Cardiac fibroblast (primary cell): ENCODE data around the gene GID8.

ENCODE experiments used
- DNase-seq, 2 donors: peaks; one replicate each; pipeline versions ENCODE4 v3.0.0 to v3.0.0-alpha.2; 2010; ENCODE audit warnings: low read depth in 2 of 2
- H3K4me3 ChIP-seq, 2 donors: replicated peaks in 1 of 2; 1 replicate in 1 of 2; 2 replicates in 1 of 2; pipeline ENCODE4 v1.5.1; 2011; ENCODE audit warnings: low read depth in 2 of 2, low read length in 2 of 2, mild to moderate bottlenecking in 2 of 2, moderate library complexity in 1 of 2
- CTCF ChIP-seq: IDR thresholded peaks from one replicate; pipeline ENCODE4 v1.5.1; 2011; ENCODE audit warnings: low read depth, mild to moderate bottlenecking, low read length, inconsistent platforms

GID8 gene

GRCh38 chr20:62942456-62942855 is 4.5 kb downstream of the GID8 start:
- H3K4me3 ChIP-seq, result no peak overlapping the region
- no peak for TF ChIP-seq CTCF

GRCh38 chr20:62943396-62943795 is 5.4 kb downstream of the GID8 start:
- H3K4me3 ChIP-seq, result no peak overlapping the region
- TF ChIP-seq CTCF, result no peak
- DNase-seq, result no peak

More at GRCh38 chr20:62942456-62942855, 4.5 kb downstream of the GID8 start:
- DNase-seq, result no peak

GRCh38 chr20:62944184-62944583 is 6.2 kb downstream of the GID8 start:
- no peak for DNase-seq
- no peak for TF ChIP-seq CTCF
- no peak overlapping the region for H3K4me3 ChIP-seq

GRCh38 chr20:62944746-62945145 is 6.8 kb downstream of the GID8 start:
- TF ChIP-seq CTCF, result no peak

GRCh38 chr20:62945771-62946339 is 7.9 kb downstream of the GID8 start:
- no peak for DNase-seq
- no peak overlapping the region for H3K4me3 ChIP-seq
- no peak for TF ChIP-seq CTCF

More at GRCh38 chr20:62944746-62945145, 6.8 kb downstream of the GID8 start:
- no peak for DNase-seq
- no peak overlapping the region for H3K4me3 ChIP-seq

DNA sequence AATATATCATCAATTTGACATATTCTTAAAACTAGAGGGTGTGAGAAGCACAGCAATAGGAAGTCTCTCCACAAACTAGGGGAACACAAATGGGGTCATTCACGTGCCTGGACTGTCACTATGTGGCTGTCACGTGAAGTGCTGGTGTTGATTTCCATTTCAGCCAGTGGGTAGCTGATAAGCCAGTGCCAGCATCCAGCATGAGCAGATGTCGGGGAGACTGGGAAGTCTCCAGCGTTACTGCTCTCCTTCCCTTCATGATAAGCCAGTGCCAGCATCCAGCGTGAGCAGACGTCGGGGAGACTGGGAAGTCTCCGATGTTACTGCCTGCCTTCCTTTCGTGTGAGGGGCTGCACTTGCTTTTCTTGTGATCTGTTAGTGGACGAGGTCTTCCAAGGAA is 9.0 kb downstream of the GID8 start:
- TF ChIP-seq CTCF, result no peak
- H3K4me3 ChIP-seq, result no peak overlapping the region
- DNase-seq, result peak in 1 of 2 donors; percentile 83
